Measurements from ENCODE around the gene TPD52L1.

Gene TPD52L1

GRCh38 chr6:125255201-125255600 lies 101.6 kb downstream of the TPD52L1 start:
- no peak for ATAC-seq
- TF ChIP-seq ZC3H10 (CRISPR knock-in tag; IDR thresholded peaks at IDR 0.05) (no peak), BACH2 (CRISPR knock-in tag; IDR thresholded peaks at IDR 0.05; ENCODE audit: borderline replicate concordance) (no peak), GLIS3 (CRISPR knock-in tag; IDR thresholded peaks at IDR 0.05) (no peak), TCF4 (CRISPR knock-in tag; IDR thresholded peaks at IDR 0.05; ENCODE audit: borderline replicate concordance) (no peak), ESRRG (CRISPR knock-in tag; IDR thresholded peaks at IDR 0.05) (no peak), ZNF70 (CRISPR knock-in tag; IDR thresholded peaks at IDR 0.05) (no peak), POU6F1 (CRISPR knock-in tag; IDR thresholded peaks at IDR 0.05; ENCODE audit: borderline replicate concordance, low read depth) (no peak), SNAI2 (CRISPR knock-in tag; IDR thresholded peaks at IDR 0.05) (no peak), ZNF565 (CRISPR knock-in tag; conservative IDR thresholded peaks at IDR 0.05; ENCODE audit: low read depth) (no peak), RARB (CRISPR knock-in tag; IDR thresholded peaks at IDR 0.05) (no peak), PPARA (CRISPR knock-in tag; IDR thresholded peaks at IDR 0.05; ENCODE audit: borderline replicate concordance) (no peak), CSRNP3 (CRISPR knock-in tag; IDR thresholded peaks at IDR 0.05) (no peak), ARNTL (CRISPR knock-in tag; IDR thresholded peaks at IDR 0.05; ENCODE audit: borderline replicate concordance, low read depth) (no peak), CREB5 (CRISPR knock-in tag; IDR thresholded peaks at IDR 0.05; ENCODE audit: low read depth) (no peak), OSR1 (CRISPR knock-in tag; IDR thresholded peaks at IDR 0.05) (no peak), ZNF8 (CRISPR knock-in tag; IDR thresholded peaks at IDR 0.05) (no peak), CSDC2 (CRISPR knock-in tag; IDR thresholded peaks at IDR 0.05) (no peak), ZFP3 (CRISPR knock-in tag; IDR thresholded peaks at IDR 0.05) (no peak)
- TF ChIP-seq, protein P1, sequence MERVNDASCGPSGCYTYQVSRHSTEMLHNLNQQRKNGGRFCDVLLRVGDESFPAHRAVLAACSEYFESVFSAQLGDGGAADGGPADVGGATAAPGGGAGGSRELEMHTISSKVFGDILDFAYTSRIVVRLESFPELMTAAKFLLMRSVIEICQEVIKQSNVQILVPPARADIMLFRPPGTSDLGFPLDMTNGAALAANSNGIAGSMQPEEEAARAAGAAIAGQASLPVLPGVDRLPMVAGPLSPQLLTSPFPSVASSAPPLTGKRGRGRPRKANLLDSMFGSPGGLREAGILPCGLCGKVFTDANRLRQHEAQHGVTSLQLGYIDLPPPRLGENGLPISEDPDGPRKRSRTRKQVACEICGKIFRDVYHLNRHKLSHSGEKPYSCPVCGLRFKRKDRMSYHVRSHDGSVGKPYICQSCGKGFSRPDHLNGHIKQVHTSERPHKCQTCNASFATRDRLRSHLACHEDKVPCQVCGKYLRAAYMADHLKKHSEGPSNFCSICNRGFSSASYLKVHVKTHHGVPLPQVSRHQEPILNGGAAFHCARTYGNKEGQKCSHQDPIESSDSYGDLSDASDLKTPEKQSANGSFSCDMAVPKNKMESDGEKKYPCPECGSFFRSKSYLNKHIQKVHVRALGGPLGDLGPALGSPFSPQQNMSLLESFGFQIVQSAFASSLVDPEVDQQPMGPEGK (CRISPR knock-in tag; IDR thresholded peaks at IDR 0.05; ENCODE audit: borderline replicate concordance) = no peak

GRCh38 chr6:125257351-125257750 lies 103.8 kb downstream of the TPD52L1 start:
- no peak for ATAC-seq
- no peak for TF ChIP-seq POU6F1 (CRISPR knock-in tag; IDR thresholded peaks at IDR 0.05; ENCODE audit: borderline replicate concordance, low read depth)

DNA sequence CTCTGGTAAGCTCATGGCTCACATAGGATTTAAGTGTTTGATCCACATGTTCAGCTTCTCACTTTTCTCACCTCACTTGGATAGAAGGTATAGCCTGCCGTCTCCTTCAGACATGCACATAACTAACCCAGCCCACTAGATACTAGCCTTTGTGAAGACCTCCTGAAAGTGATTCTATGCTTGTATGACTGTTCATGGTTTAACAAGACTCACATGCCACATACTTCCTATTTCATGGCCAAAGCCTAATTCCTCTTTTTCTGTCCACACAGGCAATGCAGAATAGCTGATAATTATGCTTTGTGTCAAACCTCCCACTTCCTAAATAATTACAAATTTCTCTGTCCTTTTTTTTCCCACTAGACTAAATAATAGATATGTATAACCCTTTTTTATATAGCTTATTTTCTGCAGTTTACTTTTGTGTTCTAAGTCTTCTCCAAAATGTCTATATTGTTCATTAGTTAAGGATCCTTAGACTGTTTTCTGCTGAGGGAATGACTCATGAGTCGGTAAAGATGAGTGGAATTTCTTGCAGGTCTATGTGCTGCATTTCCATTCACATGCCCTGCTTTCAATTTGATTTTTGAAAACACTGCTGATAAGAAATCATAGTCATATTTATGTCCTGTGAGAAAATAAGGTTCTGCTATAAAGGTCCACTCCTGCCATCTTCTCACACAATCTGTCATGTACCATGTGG lies 105.2 kb downstream of the TPD52L1 start:
- TF ChIP-seq POU6F1 (CRISPR knock-in tag; IDR thresholded peaks at IDR 0.05; ENCODE audit: borderline replicate concordance, low read depth) (no peak), PPARA (CRISPR knock-in tag; IDR thresholded peaks at IDR 0.05; ENCODE audit: borderline replicate concordance) (no peak), CSDC2 (CRISPR knock-in tag; IDR thresholded peaks at IDR 0.05) (no peak), ZNF70 (CRISPR knock-in tag; IDR thresholded peaks at IDR 0.05) (no peak), RARB (CRISPR knock-in tag; IDR thresholded peaks at IDR 0.05) (no peak), ARNTL (CRISPR knock-in tag; IDR thresholded peaks at IDR 0.05; ENCODE audit: borderline replicate concordance, low read depth) (no peak), CSRNP3 (CRISPR knock-in tag; IDR thresholded peaks at IDR 0.05) (no peak), SNAI2 (CRISPR knock-in tag; IDR thresholded peaks at IDR 0.05) (no peak), OSR1 (CRISPR knock-in tag; IDR thresholded peaks at IDR 0.05) (no peak), ISL1 (CRISPR knock-in tag; IDR thresholded peaks at IDR 0.05) (no peak)
- TF ChIP-seq, protein P1 (CRISPR knock-in tag; IDR thresholded peaks at IDR 0.05; ENCODE audit: borderline replicate concordance) = no peak
- no peak for ATAC-seq

All from SK-N-SH treated with all-trans-retinoic acid at 6 μM for 48 hours (cell line).